Lower leg skin (tissue), 3 donors: ENCODE data around the gene SP4.

ENCODE experiments used
- POLR2A ChIP-seq, 2 donors: fragments of 450-650 bp; IDR thresholded peaks; one replicate each; pipeline ENCODE4 v1.6.1; 2016 to 2017; ENCODE audit warnings: antibody characterized with exemption in 2 of 2, mild to moderate bottlenecking in 1 of 2, moderate library complexity in 1 of 2
- TF ChIP-seq, protein P1 (sequence below), 3 donors: fragments of 450-650 bp; IDR thresholded peaks; one replicate each; pipeline ENCODE4 v1.5.1; 2016; ENCODE audit warnings: antibody characterized with exemption in 3 of 3, mild to moderate bottlenecking in 3 of 3, moderate library complexity in 2 of 3

DNA sequence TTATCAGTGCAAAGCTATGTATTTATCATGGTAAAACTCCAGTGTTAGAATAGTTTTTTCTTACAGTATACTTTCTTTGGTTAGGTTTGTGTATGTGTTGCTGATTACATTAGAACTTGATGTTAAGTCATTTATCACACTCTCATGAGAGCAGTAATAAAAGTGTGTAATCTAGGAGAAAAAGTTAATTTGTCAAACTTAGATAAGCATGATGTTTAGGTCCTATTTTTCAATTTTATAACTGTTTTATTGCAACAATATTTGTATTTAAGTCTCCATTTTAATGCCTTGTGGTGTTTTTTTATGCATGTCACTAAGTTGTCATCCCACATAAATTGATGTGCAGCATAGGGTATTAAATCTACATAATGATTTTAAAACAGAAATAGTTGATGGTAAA, 86.2 kb downstream of the SP4 start:
- TF ChIP-seq POLR2A (IDR thresholded peaks at IDR 0.05) = no peak
- TF ChIP-seq, protein P1, sequence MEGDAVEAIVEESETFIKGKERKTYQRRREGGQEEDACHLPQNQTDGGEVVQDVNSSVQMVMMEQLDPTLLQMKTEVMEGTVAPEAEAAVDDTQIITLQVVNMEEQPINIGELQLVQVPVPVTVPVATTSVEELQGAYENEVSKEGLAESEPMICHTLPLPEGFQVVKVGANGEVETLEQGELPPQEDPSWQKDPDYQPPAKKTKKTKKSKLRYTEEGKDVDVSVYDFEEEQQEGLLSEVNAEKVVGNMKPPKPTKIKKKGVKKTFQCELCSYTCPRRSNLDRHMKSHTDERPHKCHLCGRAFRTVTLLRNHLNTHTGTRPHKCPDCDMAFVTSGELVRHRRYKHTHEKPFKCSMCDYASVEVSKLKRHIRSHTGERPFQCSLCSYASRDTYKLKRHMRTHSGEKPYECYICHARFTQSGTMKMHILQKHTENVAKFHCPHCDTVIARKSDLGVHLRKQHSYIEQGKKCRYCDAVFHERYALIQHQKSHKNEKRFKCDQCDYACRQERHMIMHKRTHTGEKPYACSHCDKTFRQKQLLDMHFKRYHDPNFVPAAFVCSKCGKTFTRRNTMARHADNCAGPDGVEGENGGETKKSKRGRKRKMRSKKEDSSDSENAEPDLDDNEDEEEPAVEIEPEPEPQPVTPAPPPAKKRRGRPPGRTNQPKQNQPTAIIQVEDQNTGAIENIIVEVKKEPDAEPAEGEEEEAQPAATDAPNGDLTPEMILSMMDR (IDR thresholded peaks at IDR 0.05) = no peak
